Retinal pigment epithelial cell (primary cell): Measurements from ENCODE around the gene OGG1.

ENCODE experiments used
- DNase-seq: peaks from one replicate; pipeline ENCODE4 v3.0.0-alpha.2; 2010; ENCODE audit warnings: low read depth
- H3K4me3 ChIP-seq: 2 replicates; pipeline ENCODE4 v1.5.1; 2011; ENCODE audit warnings: mild to moderate bottlenecking, low read length, control low read depth, moderate library complexity
- TF ChIP-seq, protein P1 (sequence below): conservative IDR thresholded peaks from 2 replicates; pipeline ENCODE4 v1.5.1; 2011; ENCODE audit warnings: low read depth, low read length, control low read depth, inconsistent platforms

The OGG1 gene

DNA sequence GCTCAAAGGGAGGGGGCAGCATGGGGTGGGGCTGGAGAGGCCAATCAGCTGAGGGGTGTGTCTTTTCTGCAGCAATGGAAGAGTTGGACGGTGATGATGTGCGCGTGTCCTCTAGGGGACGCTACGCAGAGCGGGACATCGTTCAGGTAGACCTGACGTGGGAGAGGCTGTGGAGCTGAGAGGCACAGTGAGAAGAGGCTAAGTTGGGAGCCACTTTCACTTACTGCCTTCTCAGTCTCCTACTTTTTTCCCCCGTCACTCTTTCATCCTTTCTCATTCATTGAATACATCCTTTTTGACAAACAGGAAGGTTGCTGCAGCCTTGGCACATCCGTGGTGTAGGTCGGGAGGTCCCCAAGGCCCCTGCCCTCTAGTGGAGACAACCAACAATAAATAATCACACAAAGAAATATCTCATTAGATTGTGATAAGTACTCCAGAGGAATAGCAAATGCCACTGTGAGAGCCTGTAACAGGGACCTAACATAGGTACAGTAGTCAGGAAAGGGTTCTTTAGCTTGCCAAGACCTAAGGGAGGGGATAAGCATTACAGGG, 22.6 kb upstream of the OGG1 start:
- no peak for DNase-seq
- no peak overlapping the region for H3K4me3 ChIP-seq
- TF ChIP-seq, protein P1, sequence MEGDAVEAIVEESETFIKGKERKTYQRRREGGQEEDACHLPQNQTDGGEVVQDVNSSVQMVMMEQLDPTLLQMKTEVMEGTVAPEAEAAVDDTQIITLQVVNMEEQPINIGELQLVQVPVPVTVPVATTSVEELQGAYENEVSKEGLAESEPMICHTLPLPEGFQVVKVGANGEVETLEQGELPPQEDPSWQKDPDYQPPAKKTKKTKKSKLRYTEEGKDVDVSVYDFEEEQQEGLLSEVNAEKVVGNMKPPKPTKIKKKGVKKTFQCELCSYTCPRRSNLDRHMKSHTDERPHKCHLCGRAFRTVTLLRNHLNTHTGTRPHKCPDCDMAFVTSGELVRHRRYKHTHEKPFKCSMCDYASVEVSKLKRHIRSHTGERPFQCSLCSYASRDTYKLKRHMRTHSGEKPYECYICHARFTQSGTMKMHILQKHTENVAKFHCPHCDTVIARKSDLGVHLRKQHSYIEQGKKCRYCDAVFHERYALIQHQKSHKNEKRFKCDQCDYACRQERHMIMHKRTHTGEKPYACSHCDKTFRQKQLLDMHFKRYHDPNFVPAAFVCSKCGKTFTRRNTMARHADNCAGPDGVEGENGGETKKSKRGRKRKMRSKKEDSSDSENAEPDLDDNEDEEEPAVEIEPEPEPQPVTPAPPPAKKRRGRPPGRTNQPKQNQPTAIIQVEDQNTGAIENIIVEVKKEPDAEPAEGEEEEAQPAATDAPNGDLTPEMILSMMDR: peak; percentile 46

DNA sequence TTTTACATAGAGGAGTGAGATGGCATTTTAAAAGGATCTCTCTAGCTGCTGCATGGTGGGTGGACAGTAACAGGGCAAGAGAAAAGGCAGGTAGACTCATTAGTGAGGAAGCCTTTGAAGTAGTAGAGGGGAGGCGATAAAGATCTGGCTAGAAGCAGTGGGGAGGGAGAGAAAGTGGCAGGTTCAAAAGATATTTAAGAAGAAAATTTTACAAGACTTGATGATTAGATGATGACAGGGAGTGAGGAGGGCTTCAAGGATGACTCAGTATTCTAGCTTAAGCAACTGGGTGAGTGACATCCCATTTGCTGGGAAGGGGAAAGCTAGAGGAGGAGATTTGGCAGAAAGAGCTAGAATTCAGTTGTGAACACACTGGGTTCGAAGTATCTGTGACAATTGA, 22.0 kb upstream of the OGG1 start:
- DNase-seq: no peak
- no peak overlapping the region for H3K4me3 ChIP-seq
- TF ChIP-seq, protein P1: no peak

DNA sequence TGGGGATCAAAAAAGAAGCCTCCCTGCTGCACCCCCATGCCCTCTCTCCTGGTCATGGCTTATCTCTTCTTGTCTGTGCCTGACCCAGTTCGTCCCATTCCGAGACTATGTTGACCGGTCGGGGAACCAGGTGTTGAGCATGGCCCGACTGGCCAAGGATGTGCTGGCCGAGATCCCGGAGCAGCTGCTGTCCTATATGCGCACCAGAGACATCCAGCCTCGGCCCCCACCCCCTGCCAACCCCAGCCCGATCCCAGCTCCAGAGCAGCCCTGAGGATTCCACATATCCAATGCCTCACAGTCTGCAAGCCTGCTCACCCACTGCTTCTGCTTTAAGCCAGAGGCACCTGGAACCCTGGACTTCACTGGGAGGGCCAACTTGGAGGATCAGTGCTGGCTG, 20.3 kb upstream of the OGG1 start:
- no peak for DNase-seq
- TF ChIP-seq, protein P1: no peak
- H3K4me3 ChIP-seq: no peak overlapping the region

DNA sequence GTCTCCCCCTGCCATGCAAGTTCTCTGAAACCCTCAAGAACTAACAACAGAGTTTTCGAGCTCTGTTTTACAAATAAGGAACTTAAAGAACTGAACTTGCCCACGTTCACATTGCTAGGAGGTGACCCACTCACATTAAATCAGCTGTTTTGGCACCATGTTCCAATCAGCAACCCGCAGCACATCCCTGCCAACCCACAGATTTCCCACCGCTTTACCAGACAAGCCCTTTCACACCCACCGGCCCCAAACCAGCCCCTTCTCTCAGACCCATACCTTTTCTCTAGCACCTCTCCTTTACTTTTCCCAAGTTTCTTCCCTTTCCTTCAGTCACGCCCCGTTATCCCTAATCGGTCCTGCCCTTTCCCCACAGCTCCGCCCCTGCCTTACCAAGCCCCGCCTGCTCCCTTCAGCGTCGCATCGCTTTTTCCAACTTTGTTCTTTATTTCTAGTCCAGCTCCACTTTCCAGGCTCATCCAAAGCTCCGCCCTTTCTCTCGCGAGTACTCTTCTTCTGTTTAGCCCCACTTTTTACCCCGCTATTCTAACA, 19.0 kb upstream of the OGG1 start:
- DNase-seq: no peak
- peak overlapping the region; percentile 57 for H3K4me3 ChIP-seq
- TF ChIP-seq, protein P1: no peak

DNA sequence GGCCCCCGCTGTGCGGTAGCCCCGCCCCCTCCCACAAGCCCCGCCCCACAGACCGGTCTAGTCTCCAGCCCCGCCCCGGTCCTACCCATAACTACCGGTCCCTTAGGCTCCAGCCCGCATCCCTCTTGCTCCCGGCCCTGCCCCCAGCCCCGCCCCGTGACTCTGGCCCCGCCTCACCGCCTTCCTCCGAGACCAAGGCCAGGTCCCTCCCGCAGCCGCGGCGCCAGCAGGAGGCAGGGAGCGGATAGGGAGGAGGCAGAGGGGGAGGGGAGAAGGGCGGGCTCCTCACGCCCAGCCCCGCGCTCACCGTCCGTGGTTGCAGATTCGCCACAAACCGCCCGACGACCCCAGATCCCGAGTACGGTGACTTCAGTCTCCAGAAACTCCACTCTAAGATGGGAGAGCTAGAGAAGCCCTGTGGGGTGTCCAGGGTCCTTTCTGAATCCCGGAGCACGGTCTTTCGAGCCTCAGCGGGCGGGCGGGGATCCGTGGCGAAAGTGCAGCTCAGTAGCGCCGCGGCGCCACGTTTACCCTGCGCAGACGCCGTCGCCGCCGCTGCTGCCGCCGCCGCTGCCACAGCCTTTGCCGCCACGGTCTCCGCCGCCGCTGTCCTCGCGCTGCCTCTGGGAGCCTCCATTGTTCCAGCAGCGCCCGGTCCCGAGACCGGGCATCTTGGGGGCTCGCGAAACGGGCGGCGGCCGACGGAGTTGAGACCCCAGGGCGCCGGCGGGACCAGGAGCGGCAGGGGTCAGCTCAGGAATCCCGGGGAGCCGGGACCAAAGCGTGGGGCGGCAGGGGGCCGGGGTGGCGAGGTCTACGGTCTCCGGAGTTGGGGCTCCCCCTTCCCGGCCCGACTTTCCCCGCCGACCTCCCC, 18.3 kb upstream of the OGG1 start, which contains the start of gene BRPF1:
Gene BRPF1, plus strand, starts transcription at position 530 of the 874 bp plus-strand sequence. CDS start 2,406 bp downstream, outside the sequence.
- TF ChIP-seq, protein P1: peak; percentile 1
- peak; percentile 96 for DNase-seq
- peak within 1 kb of the TSS; percentile 83 for H3K4me3 ChIP-seq

DNA sequence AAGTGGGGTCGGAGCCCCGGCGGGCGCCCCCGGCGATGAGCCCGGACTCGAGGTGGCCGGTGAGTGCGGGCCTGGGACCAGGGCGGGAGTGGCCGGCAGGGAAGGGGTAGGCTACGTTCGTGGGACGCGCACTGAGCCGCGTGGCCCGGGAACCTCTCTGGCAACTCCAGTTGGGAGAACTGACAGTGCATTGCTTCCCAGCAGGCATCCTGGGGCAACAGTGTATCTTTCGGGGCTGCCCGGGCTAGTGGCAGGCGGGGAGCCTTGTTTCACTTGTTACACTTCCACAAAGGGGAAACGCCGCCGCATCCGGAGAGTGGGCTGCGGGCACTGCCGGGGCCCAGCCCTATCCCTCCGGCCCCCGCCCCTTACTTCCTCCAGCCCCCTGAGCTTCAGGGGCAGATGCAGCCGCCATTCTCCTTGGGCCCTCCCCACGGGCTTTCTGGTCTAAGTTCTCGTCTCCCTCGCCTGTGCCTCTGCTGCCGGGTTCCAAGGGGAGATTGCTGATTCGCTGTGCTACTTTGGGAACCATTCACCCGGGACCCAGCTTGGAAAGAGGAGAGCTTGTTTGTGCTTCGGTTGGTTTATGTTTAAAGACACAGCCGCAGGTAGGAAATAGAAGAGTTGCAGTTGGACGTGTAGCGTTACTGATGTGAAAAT, 17.5 kb upstream of the OGG1 start:
- no peak for DNase-seq
- H3K4me3 ChIP-seq: peak overlapping the region; percentile 83
- TF ChIP-seq, protein P1: no peak
